HG03066 (cell line): ENCODE results near the gene BIRC5.

Experiments used
- ATAC-seq: cut with Tn5 transposase; IDR thresholded peaks from one replicate; pipeline ENCODE4 v1.9.1; 2021; ENCODE audit warnings: low read depth; ENCODE audit not compliant: unreplicated experiment

BIRC5 gene

DNA sequence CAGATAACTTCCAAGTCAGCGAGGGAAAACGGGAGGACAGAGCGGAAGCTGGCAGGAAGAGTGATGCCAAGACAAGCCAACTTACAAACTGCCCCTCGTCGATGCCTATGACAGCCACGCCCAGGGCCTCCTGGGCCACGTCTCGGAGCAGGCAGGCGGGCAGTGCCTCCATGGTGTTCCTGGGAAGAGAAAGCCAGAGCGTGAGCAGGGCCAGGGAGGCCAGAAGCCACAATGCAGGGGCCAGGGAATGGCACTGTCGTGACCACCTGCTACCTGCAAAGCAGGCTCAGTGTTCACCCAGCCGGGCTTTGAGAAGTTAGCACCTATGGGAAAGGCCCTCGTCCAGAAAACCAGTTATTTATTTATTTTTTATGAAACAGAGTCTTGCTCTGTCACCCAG, 31.5 kb upstream of the BIRC5 start:
- no peak for ATAC-seq

DNA sequence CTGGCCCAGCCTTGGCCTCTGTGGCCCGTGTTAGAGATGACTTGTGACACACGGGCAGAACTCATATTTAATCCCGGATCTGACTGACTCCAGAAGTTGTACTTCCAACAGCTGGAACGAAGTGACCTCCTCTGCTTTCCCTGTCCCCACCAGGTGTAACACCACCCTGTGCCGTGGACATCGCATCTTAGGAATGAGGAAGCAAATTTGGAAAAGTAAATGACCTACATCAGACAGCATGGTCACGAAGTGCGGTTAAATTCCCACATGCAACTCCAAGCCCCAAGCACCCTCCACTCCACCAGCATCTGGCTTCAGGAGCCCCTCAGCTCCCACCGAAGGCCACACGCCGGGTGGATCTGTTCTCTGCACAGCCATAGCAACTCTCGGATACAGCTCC, 30.1 kb upstream of the BIRC5 start:
- no peak for ATAC-seq

DNA sequence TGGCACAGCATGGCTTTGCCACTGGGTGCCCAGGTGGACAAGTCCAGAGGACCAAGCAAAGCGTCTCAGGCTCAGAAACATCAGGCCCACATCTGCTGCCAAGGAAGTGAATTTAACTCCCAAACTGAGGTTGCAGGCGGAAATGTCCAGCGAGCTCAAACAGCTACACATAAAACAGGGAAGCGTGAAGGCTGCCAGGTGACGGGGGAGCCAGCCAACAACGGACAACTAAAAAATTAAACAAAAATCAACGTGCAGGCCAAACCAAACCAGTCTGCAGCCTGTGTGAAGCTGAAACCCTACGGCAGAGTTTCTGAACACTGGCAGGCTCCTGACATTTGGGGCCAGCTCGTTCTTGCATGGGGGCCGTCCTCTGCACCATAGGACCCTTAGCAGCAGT, 29.7 kb upstream of the BIRC5 start:
- ATAC-seq = no peak

DNA sequence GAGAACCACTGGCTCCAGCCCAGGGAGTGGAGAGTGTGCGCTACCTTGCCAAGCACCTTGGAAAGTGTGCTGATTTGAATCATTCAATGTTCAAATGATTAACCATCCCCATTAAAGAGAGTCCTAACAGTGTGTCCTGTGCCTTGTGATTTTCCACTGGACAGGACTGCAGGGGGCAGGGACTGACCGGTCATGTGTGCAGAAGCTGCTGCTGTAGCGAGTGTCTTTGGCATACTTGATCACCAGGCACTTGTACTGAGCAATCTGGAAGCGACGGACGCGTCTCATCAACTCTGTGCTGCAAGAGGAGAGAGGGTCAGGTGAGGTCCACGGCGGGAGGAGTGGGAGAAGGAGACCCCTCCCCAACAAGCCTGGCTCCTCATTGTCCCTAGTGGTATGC, 29.2 kb upstream of the BIRC5 start:
- ATAC-seq = no peak

DNA sequence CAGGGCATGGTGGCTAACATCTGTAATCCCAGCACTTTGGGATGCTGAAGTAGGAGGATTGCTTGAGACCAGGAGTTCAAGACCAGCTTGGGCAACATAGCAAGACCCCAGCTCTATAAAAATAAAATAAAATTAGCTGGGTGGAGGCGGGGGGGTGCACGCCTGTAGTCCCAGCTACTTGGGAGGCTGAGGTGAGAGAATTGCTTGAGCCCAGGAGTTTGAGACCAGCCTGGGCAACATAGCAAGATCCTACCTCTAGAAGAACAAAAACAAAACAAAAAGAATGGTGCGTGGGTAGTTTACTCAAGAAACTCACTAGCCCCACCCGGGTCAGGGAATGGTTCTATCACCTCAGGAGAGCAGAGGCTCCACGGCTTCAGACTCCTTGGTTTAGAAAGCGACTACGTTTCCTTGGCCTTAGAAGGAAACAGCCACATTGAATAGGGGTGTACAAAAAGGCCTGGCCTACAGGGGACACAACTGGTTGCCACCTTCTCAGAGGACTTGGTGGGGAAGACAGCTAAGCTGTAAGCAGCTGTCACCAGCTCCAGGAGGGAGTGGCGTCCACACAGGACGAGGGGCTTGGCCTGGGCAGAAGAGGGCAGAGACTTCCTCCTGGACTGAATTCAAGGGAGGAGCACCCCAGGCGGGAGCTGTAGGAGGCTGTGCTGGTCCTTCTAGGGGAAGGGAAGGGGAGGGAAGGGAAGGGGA, 27.9 kb upstream of the BIRC5 start:
- ATAC-seq = no peak

DNA sequence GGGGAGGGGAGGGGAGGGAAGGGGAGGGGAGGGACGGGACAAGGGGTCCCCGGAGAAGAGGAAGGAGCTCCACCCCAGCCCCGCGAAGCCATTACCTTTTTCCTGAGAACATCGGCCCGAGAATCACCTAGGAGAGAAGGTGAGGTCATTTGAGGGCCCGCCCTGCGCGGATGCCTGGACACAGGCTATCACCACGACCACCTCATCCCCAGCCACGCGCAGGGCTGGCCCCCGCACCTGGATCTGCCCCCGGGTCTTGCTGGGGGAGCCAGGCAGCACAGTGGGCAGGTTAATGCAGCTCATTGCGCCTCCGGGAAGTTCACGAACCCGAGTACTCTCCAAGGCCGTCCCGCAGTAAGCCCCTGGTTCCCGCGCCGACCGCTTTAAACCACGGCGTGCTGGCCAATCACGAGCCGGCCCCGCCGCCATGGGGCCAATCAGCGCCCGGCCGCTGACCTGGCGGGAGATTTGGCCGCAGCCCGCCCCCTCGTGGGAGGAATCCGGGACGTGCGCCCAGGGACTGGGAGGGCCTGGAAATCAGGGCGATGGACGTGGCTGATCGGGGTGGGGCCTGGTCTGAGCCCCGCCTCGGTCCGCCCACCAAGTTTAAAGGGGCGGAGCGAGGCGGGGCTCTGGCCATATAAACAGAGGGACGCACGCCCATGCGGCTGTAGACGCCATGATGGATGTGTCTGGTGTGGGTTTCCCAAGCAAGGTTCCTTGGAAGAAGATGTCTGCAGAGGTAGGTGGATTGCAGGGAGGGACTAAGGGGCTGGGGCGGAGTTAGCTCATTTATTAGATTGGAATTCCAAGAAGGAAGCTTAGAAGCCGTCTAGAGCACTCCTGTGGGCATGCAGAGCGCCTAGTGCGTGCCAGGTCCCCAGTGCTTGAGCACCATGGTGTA, 27.1 kb upstream of the BIRC5 start, which contains the start of the genes AFMID and TK1:
Gene AFMID, plus strand, starts transcription at position 671 of the 904 bp plus-strand sequence. Its CDS starts 9 bp downstream, at position 680.
Gene TK1, minus strand, starts transcription at position 361 of the 904 bp plus-strand sequence. Its CDS starts 58 bp downstream, at position 303.
- ATAC-seq = peak; percentile 91

DNA sequence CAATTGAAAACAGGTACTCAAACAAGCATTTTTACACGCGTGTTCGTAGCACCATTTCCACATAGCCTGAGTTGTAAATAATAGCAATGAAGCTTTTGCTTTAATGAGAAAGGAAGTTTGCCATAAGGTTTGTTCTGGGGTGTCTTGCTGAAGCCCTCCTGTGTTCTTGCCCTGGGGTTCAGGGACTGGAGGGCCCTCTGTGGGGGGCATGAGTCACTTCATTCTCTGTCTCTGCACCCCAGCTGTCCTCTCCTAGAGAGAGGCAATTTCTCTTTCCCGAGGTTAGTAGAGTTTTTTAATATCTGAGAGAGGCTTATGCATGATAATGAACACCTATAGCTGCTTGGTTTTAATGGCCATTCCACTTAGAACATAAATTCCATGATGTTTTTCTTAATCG, 17.3 kb upstream of the BIRC5 start:
- ATAC-seq = no peak

DNA sequence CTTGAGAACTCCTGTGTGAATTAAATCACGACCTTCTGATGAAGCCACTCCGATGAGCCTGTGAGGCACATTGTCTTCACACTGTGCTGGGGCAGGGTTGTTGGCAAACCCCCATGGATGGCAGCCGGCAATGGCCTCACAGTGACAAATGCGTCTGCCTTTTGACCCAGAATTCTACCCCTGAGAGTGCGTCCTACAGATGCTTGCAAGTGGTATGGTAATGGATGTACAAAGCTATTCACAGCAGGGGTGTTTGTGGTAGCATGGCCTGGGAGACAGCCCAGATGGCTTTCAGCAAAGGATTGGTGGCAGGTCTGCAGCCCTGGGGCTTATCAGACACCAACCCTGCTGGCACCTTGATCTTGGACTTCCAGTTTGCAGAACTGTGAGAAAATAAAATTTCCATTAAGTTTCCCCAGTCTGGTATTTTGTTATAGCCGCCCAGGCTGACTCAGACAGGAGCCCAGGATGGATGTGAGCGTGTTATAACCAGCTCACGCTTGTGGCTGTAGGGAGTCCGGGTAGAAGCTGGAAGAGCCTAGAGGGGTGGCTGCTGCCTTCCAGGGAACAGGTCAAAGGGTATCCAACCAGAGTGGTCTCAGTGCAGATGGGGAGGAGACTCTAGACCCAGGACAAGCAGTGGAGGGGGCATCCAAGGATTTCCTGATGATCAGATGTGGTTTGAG, 16.8 kb upstream of the BIRC5 start:
- ATAC-seq = no peak

DNA sequence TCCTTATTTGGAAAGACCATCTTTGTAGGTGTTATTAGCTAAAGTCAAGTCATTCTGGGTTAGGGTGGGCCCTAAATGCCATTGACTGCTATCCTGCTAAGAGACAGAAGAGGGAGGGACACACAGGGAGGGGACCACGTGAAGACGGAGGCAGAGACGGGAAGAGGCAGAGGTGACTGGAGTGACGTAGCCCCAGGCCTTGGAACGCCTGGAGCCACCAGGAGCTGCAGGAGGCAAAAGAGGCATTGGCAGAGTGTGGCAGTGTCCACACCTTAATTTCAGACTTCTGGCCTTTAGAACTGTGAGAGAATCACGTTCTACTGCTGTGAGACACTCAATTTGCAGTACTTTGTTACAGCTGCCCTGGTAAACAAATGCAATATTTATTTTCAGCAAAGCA, 13.6 kb upstream of the BIRC5 start:
- no peak for ATAC-seq

DNA sequence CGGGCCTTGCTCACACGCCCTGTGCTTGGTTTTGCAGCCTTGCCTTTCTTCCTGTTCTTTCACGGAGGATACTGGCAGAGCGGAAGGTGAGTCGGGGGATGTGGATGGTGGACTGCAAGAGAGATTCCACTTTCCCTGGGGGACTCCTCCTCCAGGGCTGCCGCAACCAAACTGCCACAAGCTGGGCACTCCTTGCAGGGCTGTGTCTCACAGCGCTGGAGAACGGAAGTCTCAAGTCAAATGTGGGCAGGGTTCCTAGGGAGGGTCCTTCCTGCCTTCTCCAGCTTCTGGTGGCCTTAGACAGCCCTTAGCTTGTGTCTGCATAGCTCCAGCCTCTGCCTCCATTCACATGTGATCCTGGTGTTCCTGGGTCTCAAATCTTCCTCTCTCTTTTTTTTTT, 11.4 kb upstream of the BIRC5 start:
- no peak for ATAC-seq

DNA sequence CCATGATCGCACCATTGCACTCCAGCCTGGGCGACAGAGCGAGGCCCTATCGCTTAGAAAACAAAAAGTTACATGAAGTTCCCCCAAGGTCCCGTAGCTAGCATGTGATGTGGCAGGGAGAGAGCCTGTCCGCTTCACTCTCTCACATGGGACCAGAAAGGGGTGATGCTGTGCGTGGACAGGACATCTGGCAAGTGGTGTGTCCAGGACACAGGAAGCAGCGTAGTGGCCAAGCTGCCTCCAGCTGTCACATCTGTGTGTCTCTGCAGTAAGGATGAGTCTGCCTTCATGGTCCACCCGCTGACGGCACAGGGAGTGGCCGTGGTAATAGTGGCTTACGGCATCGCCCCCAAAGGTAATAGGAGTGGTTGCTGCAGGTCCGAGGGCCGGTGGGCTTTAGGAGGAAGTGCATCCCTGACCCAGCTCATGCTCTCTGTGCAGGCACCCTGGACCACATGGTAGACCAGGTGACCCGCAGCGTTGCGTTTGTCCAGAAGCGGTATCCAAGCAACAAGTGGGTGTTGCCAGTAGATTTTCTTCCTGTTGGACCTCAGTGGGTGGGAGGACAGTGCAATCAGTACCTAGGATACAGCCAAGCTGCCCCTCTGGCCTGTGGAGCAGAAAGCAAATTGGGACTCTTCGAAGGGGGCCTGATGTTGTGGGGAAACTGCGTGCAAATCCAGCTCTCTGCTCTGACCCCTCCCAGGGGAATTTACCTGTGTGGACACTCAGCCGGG, 9.5 kb upstream of the BIRC5 start:
- ATAC-seq = no peak

DNA sequence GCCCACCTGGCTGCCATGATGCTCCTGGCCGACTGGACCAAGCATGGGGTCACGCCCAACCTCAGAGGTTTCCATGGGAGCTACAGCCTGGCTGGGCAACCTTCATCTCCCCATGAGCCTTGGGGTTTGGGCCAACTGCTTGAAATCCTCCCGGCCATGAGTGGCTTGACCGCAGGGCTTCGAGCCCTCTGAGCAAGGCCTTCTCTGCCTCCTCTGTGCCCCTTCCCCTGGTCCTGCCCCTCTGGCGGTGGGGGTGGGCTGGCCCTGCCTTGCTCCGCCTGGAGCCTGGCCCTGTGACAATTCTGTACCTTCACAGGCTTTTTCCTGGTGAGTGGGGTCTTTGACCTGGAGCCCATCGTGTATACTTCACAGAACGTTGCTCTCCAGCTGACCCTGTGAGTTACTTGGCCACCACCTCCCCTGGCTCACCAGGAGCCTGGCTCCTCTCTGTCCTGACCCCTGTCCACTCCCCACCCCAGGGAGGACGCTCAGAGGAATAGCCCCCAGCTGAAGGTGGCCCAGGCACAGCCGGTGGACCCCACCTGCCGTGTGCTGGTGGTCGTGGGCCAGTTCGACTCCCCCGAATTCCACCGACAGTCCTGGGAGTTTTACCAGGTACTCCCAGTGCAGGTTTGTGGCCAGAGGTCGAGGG, 8.8 kb upstream of the BIRC5 start:
- no peak for ATAC-seq

DNA sequence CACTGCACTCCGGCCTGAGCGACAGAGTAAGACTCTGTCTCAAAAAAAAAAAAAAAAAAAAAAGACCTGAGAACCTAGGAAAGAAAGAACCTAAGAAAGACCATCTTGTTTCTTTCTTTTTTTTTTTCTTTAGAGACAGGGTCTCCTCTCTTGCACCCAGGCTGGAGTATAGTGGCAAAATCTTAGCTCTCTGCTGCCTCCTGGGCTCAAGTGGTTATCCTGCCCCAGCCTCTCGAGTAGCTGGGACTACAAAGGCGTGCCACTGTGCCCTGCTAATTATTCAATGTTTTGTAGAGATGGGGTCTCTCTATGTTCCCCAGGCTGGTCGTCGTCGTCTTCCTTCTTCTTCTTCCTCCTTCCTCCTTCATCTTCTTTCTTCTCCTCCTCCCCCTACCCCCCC, 7.8 kb upstream of the BIRC5 start:
- no peak for ATAC-seq

DNA sequence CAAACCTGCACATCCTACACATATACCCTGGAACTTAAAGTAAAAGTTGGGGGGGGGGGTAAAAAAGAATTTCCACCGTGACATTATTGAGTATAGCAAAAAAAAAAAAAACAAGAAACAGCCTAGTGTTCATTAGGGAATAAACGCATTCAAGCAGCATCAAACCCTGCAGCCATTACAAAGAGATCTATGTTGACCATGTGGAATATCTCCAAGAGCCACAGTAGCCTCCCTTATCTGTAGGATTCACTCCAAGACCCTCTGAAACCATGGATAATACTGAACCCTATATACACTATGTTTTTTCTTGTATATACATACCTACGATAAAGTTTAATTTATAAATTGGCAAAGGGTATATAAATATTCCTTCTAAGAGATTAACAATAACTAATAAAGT, 5.6 kb upstream of the BIRC5 start:
- no peak for ATAC-seq

DNA sequence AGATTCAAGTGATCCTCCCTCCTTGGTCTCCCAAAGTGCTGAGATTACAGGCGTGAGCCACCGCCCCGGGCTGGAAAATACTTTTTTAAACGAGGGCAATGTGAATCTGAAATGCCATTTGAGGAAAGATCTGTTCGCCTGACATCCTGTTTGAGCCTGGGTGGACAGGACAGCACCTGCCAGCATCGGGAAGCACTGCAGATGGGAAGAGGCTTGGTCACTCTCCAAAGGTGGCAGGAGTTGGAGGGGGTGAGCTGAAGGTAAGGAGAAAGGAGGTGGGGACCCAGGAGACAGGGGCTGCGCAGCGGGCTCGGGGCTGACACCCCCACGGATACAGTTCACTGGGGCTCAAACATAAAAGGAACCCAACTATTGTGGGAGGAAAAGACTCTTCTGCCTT, 3.9 kb upstream of the BIRC5 start:
- no peak for ATAC-seq

DNA sequence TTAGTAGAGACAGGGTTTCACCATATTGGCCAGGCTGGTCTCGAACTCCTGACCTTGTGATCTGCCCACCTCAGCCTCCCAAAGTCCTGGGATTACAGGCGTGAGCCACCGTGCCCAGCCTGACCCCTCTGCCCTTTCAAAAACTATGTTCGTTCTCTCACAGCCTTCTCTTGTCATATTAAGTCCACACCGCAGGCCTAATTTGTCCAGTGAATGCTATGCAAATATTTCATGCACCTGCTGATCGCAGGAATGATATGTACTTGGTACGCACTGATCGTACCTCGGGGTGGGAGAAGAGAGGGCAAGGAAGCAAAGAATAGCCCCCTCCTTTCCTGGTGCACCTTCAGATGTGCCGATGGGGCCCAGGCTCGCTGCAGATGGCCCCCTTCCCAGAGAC, 3.0 kb upstream of the BIRC5 start:
- no peak for ATAC-seq

DNA sequence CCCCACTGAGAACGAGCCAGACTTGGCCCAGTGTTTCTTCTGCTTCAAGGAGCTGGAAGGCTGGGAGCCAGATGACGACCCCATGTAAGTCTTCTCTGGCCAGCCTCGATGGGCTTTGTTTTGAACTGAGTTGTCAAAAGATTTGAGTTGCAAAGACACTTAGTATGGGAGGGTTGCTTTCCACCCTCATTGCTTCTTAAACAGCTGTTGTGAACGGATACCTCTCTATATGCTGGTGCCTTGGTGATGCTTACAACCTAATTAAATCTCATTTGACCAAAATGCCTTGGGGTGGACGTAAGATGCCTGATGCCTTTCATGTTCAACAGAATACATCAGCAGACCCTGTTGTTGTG, 631 bp downstream of the BIRC5 start:
- ATAC-seq = no peak

DNA sequence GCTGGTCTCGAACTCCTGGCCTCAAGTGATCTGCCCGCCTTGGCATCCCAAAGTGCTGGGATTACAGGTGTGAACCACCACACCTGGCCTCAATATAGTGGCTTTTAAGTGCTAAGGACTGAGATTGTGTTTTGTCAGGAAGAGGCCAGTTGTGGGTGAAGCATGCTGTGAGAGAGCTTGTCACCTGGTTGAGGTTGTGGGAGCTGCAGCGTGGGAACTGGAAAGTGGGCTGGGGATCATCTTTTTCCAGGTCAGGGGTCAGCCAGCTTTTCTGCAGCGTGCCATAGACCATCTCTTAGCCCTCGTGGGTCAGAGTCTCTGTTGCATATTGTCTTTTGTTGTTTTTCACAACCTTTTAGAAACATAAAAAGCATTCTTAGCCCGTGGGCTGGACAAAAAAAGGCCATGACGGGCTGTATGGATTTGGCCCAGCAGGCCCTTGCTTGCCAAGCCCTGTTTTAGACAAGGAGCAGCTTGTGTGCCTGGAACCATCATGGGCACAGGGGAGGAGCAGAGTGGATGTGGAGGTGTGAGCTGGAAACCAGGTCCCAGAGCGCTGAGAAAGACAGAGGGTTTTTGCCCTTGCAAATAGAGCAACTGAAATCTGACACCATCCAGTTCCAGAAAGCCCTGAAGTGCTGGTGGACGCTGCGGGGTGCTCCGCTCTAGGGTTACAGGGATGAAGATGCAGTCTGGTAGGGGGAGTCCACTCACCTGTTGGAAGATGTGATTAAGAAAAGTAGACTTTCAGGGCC, 5.5 kb downstream of the BIRC5 start:
- no peak for ATAC-seq

DNA sequence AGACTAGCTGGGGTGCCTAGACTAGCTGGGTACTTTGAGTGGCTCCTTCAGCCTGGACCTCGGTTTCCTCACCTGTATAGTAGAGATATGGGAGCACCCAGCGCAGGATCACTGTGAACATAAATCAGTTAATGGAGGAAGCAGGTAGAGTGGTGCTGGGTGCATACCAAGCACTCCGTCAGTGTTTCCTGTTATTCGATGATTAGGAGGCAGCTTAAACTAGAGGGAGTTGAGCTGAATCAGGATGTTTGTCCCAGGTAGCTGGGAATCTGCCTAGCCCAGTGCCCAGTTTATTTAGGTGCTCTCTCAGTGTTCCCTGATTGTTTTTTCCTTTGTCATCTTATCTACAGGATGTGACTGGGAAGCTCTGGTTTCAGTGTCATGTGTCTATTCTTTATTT, 9.0 kb downstream of the BIRC5 start:
- ATAC-seq = no peak
